Endodermal cell (in vitro differentiated cells): ENCODE measurements around the gene DOHH. TPM values are rescaled to one million over a fixed set of nuclear protein-coding genes. Genes with fewer than 3 reads are reported as not detected.

Source experiments
- DNase-seq: peaks from one replicate; pipeline ENCODE4 v3.0.0-alpha.2; 2017
- H3K27ac ChIP-seq: 2 replicates; pipeline ENCODE4 v1.5.1; 2013; ENCODE audit warnings: mild to moderate bottlenecking, low read depth, low read length, moderate library complexity
- H3K27me3 ChIP-seq: 2 replicates; pipeline ENCODE4 v1.6.1; 2013; ENCODE audit warnings: mild to moderate bottlenecking, low read length, moderate library complexity; ENCODE audit not compliant: insufficient read depth, control insufficient read depth, poor library complexity, severe bottlenecking
- H3K36me3 ChIP-seq: 2 replicates; pipeline ENCODE4 v1.7.0; 2013; ENCODE audit warnings: mild to moderate bottlenecking, low read length, moderate library complexity; ENCODE audit not compliant: control insufficient read depth, insufficient read depth
- H3K4me1 ChIP-seq: one replicate; pipeline ENCODE4 v1.7.0; 2013; ENCODE audit warnings: low read length; ENCODE audit not compliant: control insufficient read depth, insufficient read depth
- H3K4me3 ChIP-seq: 2 replicates; pipeline ENCODE4 v1.5.1; 2013; ENCODE audit warnings: mild to moderate bottlenecking, low read length, moderate library complexity
- H3K9ac ChIP-seq: 2 replicates; pipeline ENCODE4 v1.6.1; 2013; ENCODE audit warnings: mild to moderate bottlenecking, low read length, moderate library complexity; ENCODE audit not compliant: poor library complexity, severe bottlenecking; ENCODE audit errors: extremely low read depth
- H3K9me3 ChIP-seq: 2 replicates; pipeline ENCODE4 v1.6.1; 2013; ENCODE audit warnings: mild to moderate bottlenecking, low read length, moderate library complexity; ENCODE audit not compliant: control insufficient read depth
- H3K27ac Mint-ChIP-seq: 2 replicates; pipeline ENCODE4 v1.8.0; 2020; ENCODE audit warnings: mixed read lengths
- H3K27me3 Mint-ChIP-seq: 2 replicates; pipeline ENCODE4 v1.8.0; 2021; ENCODE audit warnings: mild to moderate bottlenecking, mixed read lengths; ENCODE audit not compliant: insufficient read depth
- H3K36me3 Mint-ChIP-seq: 2 replicates; pipeline ENCODE4 v1.8.0; 2020; ENCODE audit warnings: low read depth, mixed read lengths
- H3K4me1 Mint-ChIP-seq: 2 replicates; pipeline ENCODE4 v1.8.0; 2020; ENCODE audit warnings: mixed read lengths
- H3K4me3 Mint-ChIP-seq: 2 replicates; pipeline ENCODE4 v1.8.0; 2020; ENCODE audit warnings: mild to moderate bottlenecking, moderate library complexity, mixed read lengths
- H3K9me3 Mint-ChIP-seq: 2 replicates; pipeline ENCODE4 v1.8.0; 2020; ENCODE audit warnings: mild to moderate bottlenecking, mixed read lengths
- WGBS, 2 experiments: methylation state at CpG; one replicate each; pipeline versions ENCODE4 v1.1.5 to v1.1.7; 2013; ENCODE audit warnings: missing lambda C conversion rate in 2 of 2, mixed read lengths in 1 of 2; ENCODE audit not compliant: insufficient coverage in 1 of 2, insufficient read length in 1 of 2; 5-methylcytosine and 5-hydroxymethylcytosine counted together
- total RNA-seq, 2 donors: library from RNA; stranded (reverse); fragmentation: NEBNext Ultra II Directional in 1 of 2; extraction: Animal tissue kit (Norgen Biotek cat#: 25700) in 1 of 2; gene quantifications; 2 replicates in 1 of 2; 3 replicates in 1 of 2; pipeline ENCODE4 v1.2.1, GENCODE V29; 2021
- TF ChIP-seq, protein P1 (sequence below): fragments of 200-600 bp; sonication (generic); conservative IDR thresholded peaks from 2 replicates; pipeline ENCODE4 v1.5.0; 2021; ENCODE audit warnings: antibody characterized with exemption, mild to moderate bottlenecking

The DOHH gene
- total RNA-seq, 2 donors from 2014 or later = 13.4 to 14.3 TPM

DNA sequence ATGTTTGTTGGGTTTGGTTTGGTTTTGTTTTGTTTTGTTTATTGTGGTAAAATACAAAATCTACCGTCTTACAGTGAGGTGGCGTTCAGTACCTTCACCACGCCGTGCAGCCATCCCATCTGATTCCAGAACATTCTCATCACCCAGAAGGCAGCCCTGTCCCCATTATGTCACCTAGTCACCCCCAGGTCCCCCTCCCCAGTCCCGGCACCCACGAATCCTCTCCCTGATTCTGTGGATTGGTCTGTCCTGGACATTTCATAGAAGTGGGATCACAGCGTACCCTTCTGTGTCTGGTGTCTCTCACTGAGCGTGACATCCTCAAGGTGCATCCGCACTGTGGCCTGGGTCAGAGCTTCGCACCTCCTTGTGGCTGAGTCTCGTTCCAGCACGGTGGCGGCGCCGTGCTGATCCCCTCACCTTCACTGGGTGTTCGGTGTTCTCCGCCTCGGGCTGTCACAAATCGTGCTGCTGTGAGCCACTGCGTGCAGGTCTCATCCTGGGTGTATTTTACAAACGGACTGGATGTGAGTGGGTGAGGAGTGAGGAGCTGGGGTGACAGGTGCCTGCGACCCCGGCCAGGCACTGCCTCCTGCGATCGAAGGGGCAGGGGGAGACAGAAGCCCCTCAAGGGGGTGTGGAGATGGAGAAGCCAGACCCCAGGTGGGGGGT is 37.9 kb upstream of the DOHH start:
- Histone ChIP-seq H3K9me3 (no peaks in the 10 kb centered on the region), H3K4me1 (no peaks in the 10 kb centered on the region), H3K36me3 (peaks cover 30% of the 10 kb centered on the region), H3K4me3 (no peak overlapping the region), H3K27me3 (no peaks in the 10 kb centered on the region), H3K27ac (no peak overlapping the region), H3K9ac (no peak overlapping the region)
- DNase-seq = no peak
- peaks cover 38% of the 10 kb centered on the region for H3K36me3 Mint-ChIP-seq
- no peak overlapping the region for H3K4me3 Mint-ChIP-seq
- H3K4me1 Mint-ChIP-seq = no peaks in the 10 kb centered on the region
- TF ChIP-seq, protein P1, sequence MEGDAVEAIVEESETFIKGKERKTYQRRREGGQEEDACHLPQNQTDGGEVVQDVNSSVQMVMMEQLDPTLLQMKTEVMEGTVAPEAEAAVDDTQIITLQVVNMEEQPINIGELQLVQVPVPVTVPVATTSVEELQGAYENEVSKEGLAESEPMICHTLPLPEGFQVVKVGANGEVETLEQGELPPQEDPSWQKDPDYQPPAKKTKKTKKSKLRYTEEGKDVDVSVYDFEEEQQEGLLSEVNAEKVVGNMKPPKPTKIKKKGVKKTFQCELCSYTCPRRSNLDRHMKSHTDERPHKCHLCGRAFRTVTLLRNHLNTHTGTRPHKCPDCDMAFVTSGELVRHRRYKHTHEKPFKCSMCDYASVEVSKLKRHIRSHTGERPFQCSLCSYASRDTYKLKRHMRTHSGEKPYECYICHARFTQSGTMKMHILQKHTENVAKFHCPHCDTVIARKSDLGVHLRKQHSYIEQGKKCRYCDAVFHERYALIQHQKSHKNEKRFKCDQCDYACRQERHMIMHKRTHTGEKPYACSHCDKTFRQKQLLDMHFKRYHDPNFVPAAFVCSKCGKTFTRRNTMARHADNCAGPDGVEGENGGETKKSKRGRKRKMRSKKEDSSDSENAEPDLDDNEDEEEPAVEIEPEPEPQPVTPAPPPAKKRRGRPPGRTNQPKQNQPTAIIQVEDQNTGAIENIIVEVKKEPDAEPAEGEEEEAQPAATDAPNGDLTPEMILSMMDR = no peak
- no peaks in the 10 kb centered on the region for H3K27me3 Mint-ChIP-seq
- no peaks in the 10 kb centered on the region for H3K9me3 Mint-ChIP-seq
- H3K27ac Mint-ChIP-seq = no peak overlapping the region
- 94 to 95% methylated on average over 16 to 25 of the region's 25 CpGs for WGBS, 2 experiments

DNA sequence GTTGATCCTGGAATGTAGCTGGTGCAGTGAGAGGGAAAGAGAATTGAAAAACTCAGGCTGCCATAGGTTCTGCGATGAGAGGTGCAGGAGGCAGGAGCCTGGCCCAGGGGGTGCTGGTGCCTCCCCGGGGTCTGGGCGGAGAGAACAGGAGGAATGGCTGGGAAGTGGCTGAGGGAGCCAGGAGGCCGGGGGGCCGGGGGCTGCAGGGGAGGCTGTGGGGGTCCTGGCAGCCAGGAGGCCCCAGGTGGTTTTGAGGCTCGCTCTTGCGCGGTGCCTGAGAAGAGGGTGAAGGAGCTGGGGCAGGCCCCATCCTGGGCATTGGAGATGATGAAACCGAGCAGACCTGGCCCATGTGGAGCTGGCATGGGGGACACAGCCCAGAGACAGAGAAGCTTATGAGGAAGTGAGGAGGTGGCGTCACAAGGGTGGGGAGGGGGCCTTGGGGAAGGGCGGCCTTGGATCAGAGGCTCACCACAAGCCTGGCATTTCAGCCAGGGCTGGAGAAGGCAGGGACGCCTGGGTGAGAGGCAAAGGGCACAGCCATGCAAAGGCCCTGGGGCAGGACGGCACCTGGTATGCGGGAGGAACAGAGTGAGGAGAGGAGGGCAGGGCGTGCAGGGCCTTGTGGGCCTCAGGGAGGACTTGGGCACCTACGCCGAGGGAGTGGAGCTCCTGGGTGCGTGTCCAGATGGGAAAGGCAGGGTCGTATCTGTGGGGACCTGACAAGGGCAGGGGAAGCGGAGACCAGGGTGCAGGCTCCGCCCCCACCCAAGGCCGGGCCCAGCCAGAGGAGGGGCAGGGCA is 37.2 kb upstream of the DOHH start:
- no peak overlapping the region for H3K27ac ChIP-seq
- H3K36me3 ChIP-seq = peaks cover 30% of the 10 kb centered on the region
- WGBS, 2 experiments = 92 to 97% methylated on average over 12 to 22 of the region's 22 CpGs
- H3K9me3 ChIP-seq = no peaks in the 10 kb centered on the region
- no peak for DNase-seq
- Mint-ChIP-seq H3K4me3 (no peak overlapping the region), H3K27me3 (no peaks in the 10 kb centered on the region), H3K36me3 (peaks cover 41% of the 10 kb centered on the region), H3K9me3 (no peaks in the 10 kb centered on the region), H3K4me1 (no peaks in the 10 kb centered on the region), H3K27ac (no peak overlapping the region)
- TF ChIP-seq, protein P1 = no peak
- no peak overlapping the region for H3K4me3 ChIP-seq
- H3K4me1 ChIP-seq = no peaks in the 10 kb centered on the region
- H3K9ac ChIP-seq = no peak overlapping the region
- H3K27me3 ChIP-seq = no peaks in the 10 kb centered on the region

DNA sequence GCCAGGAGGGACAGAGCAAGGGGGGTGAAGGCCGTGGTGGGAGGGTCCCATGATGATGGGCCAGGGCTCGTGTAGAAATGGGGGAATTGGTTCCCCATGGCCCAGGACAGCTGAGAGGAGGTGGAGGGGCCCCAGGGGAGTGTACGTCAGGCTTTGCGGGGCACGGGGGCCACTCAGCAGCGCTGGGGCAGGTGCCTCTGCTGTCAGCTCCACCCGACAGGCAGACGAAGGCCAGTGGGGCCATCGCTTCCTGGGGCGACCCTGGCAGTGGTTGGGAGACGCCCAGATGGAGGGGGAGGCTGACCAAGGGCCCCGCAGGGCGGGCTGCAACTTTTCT is 36.6 kb upstream of the DOHH start:
- WGBS, 2 experiments = 91 to 95% methylated on average over 8 to 13 of the region's 13 CpGs
- TF ChIP-seq, protein P1 = no peak
- Mint-ChIP-seq H3K9me3 (no peaks in the 10 kb centered on the region), H3K36me3 (peaks cover 45% of the 10 kb centered on the region), H3K4me1 (no peaks in the 10 kb centered on the region), H3K4me3 (no peak overlapping the region), H3K27ac (no peak overlapping the region), H3K27me3 (no peaks in the 10 kb centered on the region)
- Histone ChIP-seq H3K9me3 (no peaks in the 10 kb centered on the region), H3K4me1 (no peaks in the 10 kb centered on the region), H3K4me3 (no peak overlapping the region), H3K27ac (no peak overlapping the region), H3K27me3 (no peaks in the 10 kb centered on the region), H3K9ac (no peak overlapping the region), H3K36me3 (peaks cover 30% of the 10 kb centered on the region)
- no peak for DNase-seq
